AG04449 (cell line): ENCODE data around the gene PTH.

ENCODE experiments used
- CTCF ChIA-PET: fragments of 350-600 bp; formaldehyde crosslinking; extraction: SDS; loops from one replicate; lab custom pipeline; 2021; ENCODE audit warnings: antibody characterized with exemption; lab: Yijun Ruan, JAX
- POLR2A ChIA-PET: fragments of 400-600, 350-600 bp; formaldehyde crosslinking; extraction: SDS; loops from one replicate; lab custom pipeline; 2020; ENCODE audit warnings: antibody characterized with exemption, inconsistent platforms; lab: Yijun Ruan, JAX
- DNase-seq: peaks from one replicate; pipeline ENCODE4 v3.0.0-alpha.2; 2010; ENCODE audit warnings: low read depth, low spot score
- H3K4me3 ChIP-seq: 2 replicates; pipeline ENCODE4 v1.5.1; 2011; ENCODE audit warnings: low read depth, mild to moderate bottlenecking, control low read depth, low read length
- TF ChIP-seq, protein P1 (sequence below): IDR thresholded peaks from one replicate; pipeline ENCODE4 v1.5.1; 2011; ENCODE audit warnings: mild to moderate bottlenecking, moderate library complexity, low read length, control low read depth, inconsistent platforms; ENCODE audit not compliant: insufficient read depth; ENCODE audit errors: missing control alignments

PTH gene

DNA sequence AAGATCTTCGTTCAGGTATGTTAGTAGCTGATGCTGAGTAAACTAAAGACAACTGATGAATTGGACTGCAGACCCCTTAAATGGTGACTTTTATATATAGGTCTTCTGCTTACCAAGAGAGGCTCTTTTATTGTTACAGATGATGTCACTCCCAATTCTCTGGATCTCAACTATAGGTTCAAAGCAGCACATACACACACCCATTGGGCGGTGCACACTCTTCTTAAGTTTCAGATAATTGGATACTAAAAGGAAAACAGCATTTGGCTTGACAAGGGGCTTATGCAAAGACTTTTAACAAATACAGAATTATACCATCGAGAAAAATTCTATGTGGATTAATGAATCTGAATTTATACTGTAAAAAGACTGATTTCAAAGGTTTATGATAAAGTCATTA lies at the start of gene PTH:
Gene PTH (minus strand): TSS at position 69 of the 400 bp plus-strand sequence. CDS start 3,142 bp downstream, outside the sequence.
- ChIA-PET CTCF (no interaction called here), POLR2A (no interaction called here)
- H3K4me3 ChIP-seq = no peak within 1 kb of the TSS
- TF ChIP-seq, protein P1, sequence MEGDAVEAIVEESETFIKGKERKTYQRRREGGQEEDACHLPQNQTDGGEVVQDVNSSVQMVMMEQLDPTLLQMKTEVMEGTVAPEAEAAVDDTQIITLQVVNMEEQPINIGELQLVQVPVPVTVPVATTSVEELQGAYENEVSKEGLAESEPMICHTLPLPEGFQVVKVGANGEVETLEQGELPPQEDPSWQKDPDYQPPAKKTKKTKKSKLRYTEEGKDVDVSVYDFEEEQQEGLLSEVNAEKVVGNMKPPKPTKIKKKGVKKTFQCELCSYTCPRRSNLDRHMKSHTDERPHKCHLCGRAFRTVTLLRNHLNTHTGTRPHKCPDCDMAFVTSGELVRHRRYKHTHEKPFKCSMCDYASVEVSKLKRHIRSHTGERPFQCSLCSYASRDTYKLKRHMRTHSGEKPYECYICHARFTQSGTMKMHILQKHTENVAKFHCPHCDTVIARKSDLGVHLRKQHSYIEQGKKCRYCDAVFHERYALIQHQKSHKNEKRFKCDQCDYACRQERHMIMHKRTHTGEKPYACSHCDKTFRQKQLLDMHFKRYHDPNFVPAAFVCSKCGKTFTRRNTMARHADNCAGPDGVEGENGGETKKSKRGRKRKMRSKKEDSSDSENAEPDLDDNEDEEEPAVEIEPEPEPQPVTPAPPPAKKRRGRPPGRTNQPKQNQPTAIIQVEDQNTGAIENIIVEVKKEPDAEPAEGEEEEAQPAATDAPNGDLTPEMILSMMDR = no peak
- DNase-seq = no peak

DNA sequence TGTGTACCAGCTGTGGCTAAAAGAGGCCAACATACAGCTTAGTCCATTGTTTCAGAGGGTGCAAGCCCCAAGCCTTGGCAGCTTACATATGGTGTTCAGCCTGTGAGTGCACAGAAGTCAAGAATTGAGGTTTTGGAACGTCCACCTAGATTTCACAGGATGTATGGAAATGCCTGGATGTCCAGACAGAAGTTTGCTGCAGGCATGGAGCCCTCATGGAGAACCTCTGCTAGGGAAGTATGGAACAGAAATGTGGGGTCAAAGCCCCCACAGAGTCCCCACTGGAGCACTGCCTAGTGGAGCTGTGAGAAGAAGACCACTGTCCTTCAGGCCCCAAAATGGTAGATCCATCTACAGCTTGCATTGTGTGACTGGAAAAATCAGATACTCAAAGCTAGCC lies 42.2 kb upstream of the PTH start:
- H3K4me3 ChIP-seq = no peak overlapping the region
- ChIA-PET POLR2A (no interaction called here), CTCF (no interaction called here)
- TF ChIP-seq, protein P1 = no peak
- no peak for DNase-seq

DNA sequence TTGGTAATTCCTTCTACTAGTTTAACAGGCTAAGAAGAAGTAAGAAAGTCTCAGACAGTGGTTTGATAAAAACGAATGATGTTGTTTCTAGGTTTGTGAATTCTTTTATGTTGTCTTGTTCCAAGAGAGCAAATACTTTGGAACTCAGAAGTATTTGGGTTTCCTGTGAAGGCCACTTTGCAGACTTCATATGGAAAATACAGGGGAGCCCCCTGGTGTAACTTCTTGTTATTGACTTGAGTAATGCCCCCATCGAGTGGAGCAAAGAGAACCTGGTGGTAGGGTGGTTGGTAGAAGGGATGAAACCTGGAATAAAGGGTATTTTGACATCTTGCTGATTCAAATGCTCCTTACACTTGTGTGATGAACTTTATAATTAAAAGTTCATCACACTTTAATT lies 40.0 kb upstream of the PTH start:
- TF ChIP-seq, protein P1 = no peak
- no peak for DNase-seq
- H3K4me3 ChIP-seq = no peak overlapping the region
- ChIA-PET CTCF (no interaction called here), POLR2A (no interaction called here)

DNA sequence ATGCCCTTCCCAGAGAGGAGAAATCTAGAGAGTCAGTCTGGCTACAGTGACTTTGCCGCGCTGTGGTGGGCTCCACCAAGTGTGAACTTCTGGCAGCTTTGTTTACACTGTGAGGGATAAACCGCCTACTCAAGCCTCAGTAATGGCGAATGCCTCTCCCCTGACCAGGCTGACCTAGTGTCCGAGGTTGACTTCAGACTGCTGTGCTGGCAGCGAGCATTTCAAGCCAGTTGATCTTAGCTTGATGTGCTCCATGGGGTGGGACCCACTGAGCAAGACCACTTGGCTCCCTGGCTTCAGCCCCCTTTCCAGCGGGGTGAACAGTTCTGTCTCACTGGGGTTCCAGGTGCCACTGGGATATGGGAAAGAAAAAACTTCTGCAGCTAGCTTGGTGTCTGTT lies 38.6 kb upstream of the PTH start:
- DNase-seq = no peak
- TF ChIP-seq, protein P1 = no peak
- ChIA-PET POLR2A (no interaction called here), CTCF (no interaction called here)
- H3K4me3 ChIP-seq = no peak overlapping the region

DNA sequence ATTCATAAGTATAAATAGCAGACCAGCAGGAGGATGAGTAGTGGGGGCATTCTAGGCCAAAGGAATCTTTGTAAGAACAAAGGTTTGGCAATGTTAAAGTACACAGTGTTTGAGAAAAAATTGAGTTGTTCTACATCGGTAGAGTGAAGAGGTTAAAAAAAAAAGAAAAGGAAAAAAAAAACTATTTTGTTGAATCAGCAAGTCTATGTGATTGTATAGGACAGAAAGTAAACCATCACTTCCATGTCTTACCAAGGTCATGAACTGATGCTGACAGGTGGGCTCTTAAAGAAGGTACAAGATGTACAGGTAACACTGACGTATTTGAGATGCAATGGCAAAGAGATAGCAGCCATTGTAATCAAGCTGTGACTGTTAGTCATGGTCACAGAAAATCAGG lies 29.5 kb upstream of the PTH start:
- ChIA-PET CTCF (no interaction called here), POLR2A (no interaction called here)
- H3K4me3 ChIP-seq = no peak overlapping the region
- no peak for DNase-seq
- TF ChIP-seq, protein P1 = no peak

DNA sequence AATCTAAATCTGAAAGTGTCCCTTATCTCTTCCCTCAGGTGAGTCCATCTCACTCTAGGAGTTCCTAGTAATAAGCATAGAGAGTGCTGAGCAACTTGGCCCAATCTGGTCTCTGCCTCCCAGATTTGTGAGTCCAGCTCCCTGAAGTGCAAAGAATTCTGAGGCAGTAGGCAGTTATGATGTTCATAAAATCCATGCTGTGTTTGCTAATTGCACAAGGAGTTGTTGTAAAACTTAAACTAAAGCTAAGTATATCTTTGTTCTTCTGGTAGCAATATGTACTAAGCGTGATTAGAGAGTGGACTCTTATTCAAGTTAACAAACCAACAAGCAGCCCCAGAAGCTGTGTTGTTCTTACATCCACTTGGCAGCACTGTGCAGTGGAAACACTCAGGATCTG lies 7.6 kb upstream of the PTH start:
- ChIA-PET POLR2A (no interaction called here), CTCF (no interaction called here)
- DNase-seq = no peak
- TF ChIP-seq, protein P1 = no peak
- no peak overlapping the region for H3K4me3 ChIP-seq
